ENCODE measurements around the gene UBE2L6. TPM values are rescaled to one million over a fixed set of nuclear protein-coding genes. Genes with fewer than 3 reads are reported as not detected.

Gene UBE2L6
- total and polyA plus RNA-seq, 5 experiments from 2014 or later, result 61.8 to 246 (median 218) TPM

GRCh38 chr11:57502870-57503269, 64.6 kb downstream of the UBE2L6 start:
- H3K9me3 Mint-ChIP-seq, result no peaks in the 10 kb centered on the region
- POLR2A ChIA-PET, result interaction anchor here (0.6 to 1.3 kb wide), 2 partner anchors 13 to 231 kb away, joined by 3 to 5 read pairs; partner anchors contain the start of gene SLC43A1

DNA sequence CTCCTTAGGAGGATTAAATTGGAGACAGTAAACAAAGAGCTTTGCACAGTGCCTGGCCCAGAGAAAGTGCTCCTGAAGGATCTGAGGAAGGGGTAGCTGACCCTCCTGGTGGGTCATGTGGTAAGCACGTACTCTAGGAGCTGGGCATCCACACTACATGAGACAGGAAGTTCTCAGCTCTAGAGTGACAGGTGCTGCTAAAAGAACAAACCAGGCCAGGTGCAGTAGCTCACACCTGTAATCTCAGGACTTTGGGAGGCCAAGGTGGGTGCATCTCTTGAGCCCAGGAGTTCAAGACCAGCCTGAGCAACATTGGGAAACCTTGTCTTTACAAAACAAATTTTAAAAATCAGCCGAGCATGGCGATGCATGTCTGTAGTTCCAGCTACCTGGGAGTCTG, 65.1 kb downstream of the UBE2L6 start:
- H3K4me3 Mint-ChIP-seq, result no peak overlapping the region
- DNase-seq (no peak), ATAC-seq (no peak)
- peaks cover 0 to 10% (median 7%) of the 10 kb centered on the region in 4 donors for H3K4me1 Mint-ChIP-seq
- H3K9me3 Mint-ChIP-seq, result no peaks in the 10 kb centered on the region
- POLR2A ChIA-PET, result interaction anchor here (1.3 kb wide), 1 partner anchor 13 kb away, joined by 3 read pairs; the partner anchor contains the start of gene SLC43A1
- H3K36me3 Mint-ChIP-seq, result peaks cover 0 to 53% (median 4%) of the 10 kb centered on the region in 3 donors
- no peaks in the 10 kb centered on the region for H3K27me3 Mint-ChIP-seq
- peak overlapping the region in 1 of 10 donors; percentile 27 for H3K27ac Mint-ChIP-seq

More at GRCh38 chr11:57502870-57503269, 64.6 kb downstream of the UBE2L6 start:
- no peak for DNase-seq
- Mint-ChIP-seq H3K4me1 (peaks cover 0 to 10% (median 7%) of the 10 kb centered on the region in 4 donors), H3K27ac (peak overlapping the region in 1 of 10 donors; percentile 33), H3K36me3 (peaks cover 0 to 51% (median 4%) of the 10 kb centered on the region in 3 donors), H3K4me3 (no peak overlapping the region), H3K27me3 (no peaks in the 10 kb centered on the region)
- ATAC-seq, result no peak

DNA sequence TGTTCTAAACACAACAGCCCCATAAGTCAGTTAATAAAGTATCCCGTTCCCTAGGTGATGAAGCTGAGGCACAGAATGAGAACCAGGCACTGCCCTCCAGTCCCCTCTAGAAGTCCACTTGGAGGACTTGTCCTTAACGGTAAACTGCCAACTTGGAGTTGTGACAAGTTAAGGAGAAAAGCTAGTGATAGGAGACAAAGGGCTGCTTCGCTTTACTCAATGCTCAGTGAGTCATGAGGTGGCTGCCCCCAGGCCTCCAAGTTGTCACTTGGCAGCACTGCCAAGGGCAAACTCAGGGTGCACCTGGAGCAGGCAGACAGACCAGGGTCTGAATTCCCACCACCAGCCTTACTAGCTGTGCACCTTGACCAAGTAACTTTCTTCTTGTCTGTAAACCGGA, 65.5 kb downstream of the UBE2L6 start:
- Mint-ChIP-seq H3K27ac (peak overlapping the region in 1 of 10 donors; percentile 27), H3K36me3 (peaks cover 0 to 54% (median 4%) of the 10 kb centered on the region in 3 donors), H3K27me3 (no peaks in the 10 kb centered on the region), H3K4me1 (peaks cover 0 to 10% (median 7%) of the 10 kb centered on the region in 4 donors), H3K9me3 (no peaks in the 10 kb centered on the region), H3K4me3 (no peak overlapping the region)
- POLR2A ChIA-PET, result interaction anchor here (0.5 to 1.3 kb wide), 2 partner anchors 14 to 202 kb away, joined by 3 read pairs; partner anchors contain the start of gene SLC43A1
- DNase-seq (no peak), ATAC-seq (no peak)

Other genes starting within 250 kb of the UBE2L6 start
- 10 to 100 TPM; 18.8 to 20.9 TPM for gene TNKS1BP1, start 242.7 kb downstream of the UBE2L6 start, total RNA-seq
- 1 to 10 TPM in 2 of 3 donors, under 1 TPM in 1; 0.97 to 6.7 (median 2.5) TPM for gene TNKS1BP1, start 242.7 kb downstream of the UBE2L6 start, polyA plus RNA-seq
- 10 to 100 TPM; 72.7 to 74.5 TPM for gene SSRP1, start 231.8 kb downstream of the UBE2L6 start, total RNA-seq
- 10 to 100 TPM; 35.9 to 41.0 (median 38.0) TPM for gene SSRP1, start 231.8 kb downstream of the UBE2L6 start, polyA plus RNA-seq
- gene P2RX3, start 229.3 kb downstream of the UBE2L6 start, total RNA-seq, result not detected
- gene P2RX3, start 229.3 kb downstream of the UBE2L6 start, polyA plus RNA-seq, result not detected
- gene PRG3, start 186.5 kb downstream of the UBE2L6 start, total RNA-seq, result not detected
- not detected for gene PRG3, start 186.5 kb downstream of the UBE2L6 start, polyA plus RNA-seq
- gene PRG2, start 177.0 kb downstream of the UBE2L6 start, total RNA-seq, result not detected
- gene PRG2, start 177.0 kb downstream of the UBE2L6 start, polyA plus RNA-seq, result not detected
- 10 to 100 TPM; 14.5 to 17.4 TPM for gene SLC43A3, start 140.6 kb downstream of the UBE2L6 start, total RNA-seq
- gene SLC43A3, start 140.6 kb downstream of the UBE2L6 start, polyA plus RNA-seq, result 10 to 100 TPM; 11.4 to 13.7 (median 11.5) TPM
- not detected for gene RTN4RL2, start 107.1 kb downstream of the UBE2L6 start, total RNA-seq
- gene RTN4RL2, start 107.1 kb downstream of the UBE2L6 start, polyA plus RNA-seq, result under 1 TPM in 2 of 3 donors, not detected in 1; 0.09 to 0.21 TPM
- gene SLC43A1, start 52.0 kb downstream of the UBE2L6 start, total RNA-seq, result 10 to 100 TPM; 27.2 to 27.8 TPM
- 10 to 100 TPM; 15.3 to 23.2 (median 21.4) TPM for gene SLC43A1, start 52.0 kb downstream of the UBE2L6 start, polyA plus RNA-seq
- gene TIMM10, start 36.9 kb downstream of the UBE2L6 start, total RNA-seq, result 10 to 100 TPM; 26.6 to 30.2 TPM
- 10 to 100 TPM; 66.1 to 86.5 (median 70.5) TPM for gene TIMM10, start 36.9 kb downstream of the UBE2L6 start, polyA plus RNA-seq
- gene SMTNL1, start 30.1 kb downstream of the UBE2L6 start, total RNA-seq, result not detected
- under 1 TPM in 2 of 3 donors, not detected in 1; 0.12 to 0.37 TPM for gene SMTNL1, start 30.1 kb downstream of the UBE2L6 start, polyA plus RNA-seq
- gene SERPING1, start 30.0 kb upstream of the UBE2L6 start, total RNA-seq, result not detected
- gene SERPING1, start 30.0 kb upstream of the UBE2L6 start, polyA plus RNA-seq, result not detected
- 10 to 100 TPM; 12.9 to 14.6 TPM for gene YPEL4, start 82.2 kb upstream of the UBE2L6 start, total RNA-seq
- under 1 TPM in 1 of 3 donors, not detected in 2; 0.27 TPM for gene YPEL4, start 82.2 kb upstream of the UBE2L6 start, polyA plus RNA-seq
- gene CLP1, start 90.1 kb upstream of the UBE2L6 start, total RNA-seq, result 10 to 100 TPM; 13.5 TPM
- gene CLP1, start 90.1 kb upstream of the UBE2L6 start, polyA plus RNA-seq, result 10 to 100 TPM in 1 of 3 donors, 1 to 10 TPM in 2; 7.9 to 13.4 (median 9.4) TPM
- gene ZDHHC5, start 100.4 kb upstream of the UBE2L6 start, total RNA-seq, result 10 to 100 TPM; 75.2 to 78.8 TPM
- 10 to 100 TPM; 25.0 to 43.4 (median 26.4) TPM for gene ZDHHC5, start 100.4 kb upstream of the UBE2L6 start, polyA plus RNA-seq
- gene MED19, start 144.5 kb upstream of the UBE2L6 start, total RNA-seq, result 10 to 100 TPM in 1 of 2 experiments, 1 to 10 TPM in 1; 9.3 to 11.9 TPM
- 10 to 100 TPM; 12.8 to 17.4 (median 15.7) TPM for gene MED19, start 144.5 kb upstream of the UBE2L6 start, polyA plus RNA-seq
- 10 to 100 TPM; 56.4 to 58.5 TPM for gene TMX2, start 144.9 kb upstream of the UBE2L6 start, total RNA-seq
- gene TMX2, start 144.9 kb upstream of the UBE2L6 start, polyA plus RNA-seq, result 10 to 100 TPM; 69.9 to 85.8 (median 82.7) TPM
- 100 to 1,000 TPM; 142 to 146 TPM for gene SELENOH, start 173.8 kb upstream of the UBE2L6 start, total RNA-seq
- gene SELENOH, start 173.8 kb upstream of the UBE2L6 start, polyA plus RNA-seq, result 100 to 1,000 TPM; 294 to 419 (median 342) TPM
- gene BTBD18, start 184.1 kb upstream of the UBE2L6 start, total RNA-seq, result under 1 TPM; 0.18 to 0.30 TPM
- under 1 TPM; 0.25 to 0.76 (median 0.27) TPM for gene BTBD18, start 184.1 kb upstream of the UBE2L6 start, polyA plus RNA-seq
- 10 to 100 TPM; 17.4 to 19.1 TPM for gene CTNND1, start 194.1 kb upstream of the UBE2L6 start, total RNA-seq
- 1 to 10 TPM; 1.3 to 1.5 (median 1.5) TPM for gene CTNND1, start 194.1 kb upstream of the UBE2L6 start, polyA plus RNA-seq